Uterus (tissue), 4 donors: ENCODE results near the gene CDK5R1. TPM values are rescaled to one million over a fixed set of nuclear protein-coding genes. Genes with fewer than 3 reads are reported as not detected.

Experiments
- DNase-seq, 2 donors: peaks; one replicate each; pipeline ENCODE4 v3.0.0-alpha.2; 2019 to 2020
- H3K27ac ChIP-seq, 2 donors: fragments of 200-600 bp; sonication (generic); 1 replicate in 1 of 2; 2 replicates in 1 of 2; pipeline ENCODE4 v1.5.1; 2016 to 2018
- H3K27me3 ChIP-seq, 2 donors: fragments of 200-600 bp; sonication (generic); one replicate each; pipeline ENCODE4 v1.5.1; 2018 to 2019; ENCODE audit warnings: control low read depth in 1 of 2
- H3K36me3 ChIP-seq, 2 donors: fragments of 200-600 bp; sonication (generic); one replicate each; pipeline ENCODE4 v1.5.1; 2019; ENCODE audit warnings: control low read depth in 1 of 2
- H3K4me1 ChIP-seq, 2 donors: fragments of 200-600 bp; sonication (generic); one replicate each; pipeline ENCODE4 v1.5.1; 2018 to 2019; ENCODE audit warnings: control low read depth in 1 of 2
- H3K4me3 ChIP-seq, 2 donors: fragments of 200-600 bp; sonication (generic); 1 replicate in 1 of 2; 2 replicates in 1 of 2; pipeline ENCODE4 v1.5.1; 2018 to 2019; ENCODE audit warnings: mild to moderate bottlenecking in 1 of 2
- H3K9me3 ChIP-seq, 2 donors: fragments of 200-600 bp; sonication (generic); one replicate each; pipeline ENCODE4 v1.5.1; 2019; ENCODE audit warnings: control low read depth in 1 of 2
- CTCF ChIP-seq, 4 experiments: fragments of 200-600 bp in 2 of 4; fragments of 450-650 bp in 2 of 4; sonication (generic) in 2 of 4; IDR thresholded peaks; one replicate each; pipeline ENCODE4 v1.5.1; 2016 to 2019; ENCODE audit warnings: antibody characterized with exemption in 4 of 4, mild to moderate bottlenecking in 2 of 4, moderate library complexity in 1 of 4
- POLR2A ChIP-seq, 2 donors: fragments of 450-650 bp; IDR thresholded peaks; one replicate each; pipeline ENCODE4 v1.6.1; 2016; ENCODE audit warnings: antibody characterized with exemption in 2 of 2, mild to moderate bottlenecking in 1 of 2, moderate library complexity in 1 of 2
- intact Hi-C: fragments of 100-400 bp; cut with DNase I; formaldehyde crosslinking; loops from one replicate; pipeline ENCODE4 v1.15.1; 2023; ENCODE audit warnings: low total_unique reads
- total RNA-seq, 4 donors: library from RNA; depleted of rRNA in 3 of 4; stranded (reverse); fragments of >200 nt in 3 of 4; gene quantifications; one replicate each; pipeline versions ENCODE4 v1.1.0 to v1.2.4, GENCODE V29; 2014 to 2023
- donor health status: DM: yes; HTN: yes; CAD: no.

CDK5R1 gene
- total RNA-seq, 4 donors from 2014 or later = 0.77 to 2.9 (median 1.4) TPM; not detected in 1

- DNase-seq = no peak
- Histone ChIP-seq H3K4me3 (no peak overlapping the region), H3K27ac (no peak overlapping the region), H3K4me1 (no peaks in the 10 kb centered on the region), H3K9me3 (no peaks in the 10 kb centered on the region), H3K36me3 (no peaks in the 10 kb centered on the region), H3K27me3 (no peaks in the 10 kb centered on the region)
- intact Hi-C loops = no loop called here
- TF ChIP-seq POLR2A (IDR thresholded peaks at IDR 0.05) = no peak
- TF ChIP-seq CTCF (IDR thresholded peaks at IDR 0.05) = no peak
Observed at GRCh38 chr17:32479074-32479617, 7.6 kb upstream of the CDK5R1 start.

- Histone ChIP-seq H3K4me3 (no peak overlapping the region), H3K9me3 (no peaks in the 10 kb centered on the region), H3K4me1 (peaks cover 0 to 4% of the 10 kb centered on the region in 2 donors), H3K27ac (no peak overlapping the region), H3K36me3 (no peaks in the 10 kb centered on the region), H3K27me3 (no peaks in the 10 kb centered on the region)
- DNase-seq = no peak
- intact Hi-C loops = no loop called here
- TF ChIP-seq CTCF (IDR thresholded peaks at IDR 0.05) (no peak), POLR2A (IDR thresholded peaks at IDR 0.05) (no peak)
Observed at GRCh38 chr17:32481193-32481592, 5.6 kb upstream of the CDK5R1 start.

GRCh38 chr17:32482568-32483320 lies 4.0 kb upstream of the CDK5R1 start:
- Histone ChIP-seq H3K9me3 (no peaks in the 10 kb centered on the region), H3K4me1 (peaks cover 0 to 4% of the 10 kb centered on the region in 2 donors), H3K36me3 (no peaks in the 10 kb centered on the region), H3K27me3 (no peaks in the 10 kb centered on the region), H3K27ac (peak overlapping the region in 1 of 2 donors; percentile 74), H3K4me3 (no peak overlapping the region)
- DNase-seq = no peak
- intact Hi-C loops = no loop called here
- TF ChIP-seq POLR2A (IDR thresholded peaks at IDR 0.05) (no peak), CTCF (IDR thresholded peaks at IDR 0.05) (no peak)

- Histone ChIP-seq H3K9me3 (no peaks in the 10 kb centered on the region), H3K27ac (peak overlapping the region; percentile 59 to 74), H3K4me3 (no peak overlapping the region), H3K4me1 (peaks cover 0 to 4% of the 10 kb centered on the region in 2 donors), H3K27me3 (no peaks in the 10 kb centered on the region), H3K36me3 (no peaks in the 10 kb centered on the region)
- DNase-seq = peak; percentile 59 to 68
- TF ChIP-seq POLR2A (IDR thresholded peaks at IDR 0.05) (no peak), CTCF (IDR thresholded peaks at IDR 0.05) (peak; percentile 44 to 73 (median 61))
- intact Hi-C loops = no loop called here
Observed at GRCh38 chr17:32483451-32484019, 3.3 kb upstream of the CDK5R1 start.

GRCh38 chr17:32484041-32484461 lies 2.7 kb upstream of the CDK5R1 start:
- Histone ChIP-seq H3K27me3 (no peaks in the 10 kb centered on the region), H3K9me3 (no peaks in the 10 kb centered on the region), H3K4me3 (no peak overlapping the region), H3K4me1 (peaks cover 0 to 4% of the 10 kb centered on the region in 2 donors), H3K36me3 (no peaks in the 10 kb centered on the region), H3K27ac (peak overlapping the region; percentile 59 to 74)
- intact Hi-C loops = no loop called here
- TF ChIP-seq POLR2A (IDR thresholded peaks at IDR 0.05) = no peak
- TF ChIP-seq CTCF (IDR thresholded peaks at IDR 0.05) = no peak
- no peak for DNase-seq
